A673 (cell line): ENCODE data around the gene ZNF385B. TPM values are rescaled to one million over a fixed set of nuclear protein-coding genes. Genes with fewer than 3 reads are reported as not detected.

ENCODE experiments used
- BruUV-seq: library from RNA; stranded (reverse); fragments of 400-500 nt; replicated peaks from 2 replicates; lab custom pipeline; 2021; lab: Mats Ljungman, UMichigan
- CTCF ChIA-PET: fragments of 300-600 bp; sonication (Branson Sonifier 250); formaldehyde crosslinking; loops from one replicate; lab custom pipeline; 2022; ENCODE audit warnings: antibody characterized with exemption; lab: Charles Lee
- POLR2A ChIA-PET: fragments of 300-600 bp; sonication (Branson Sonifier 250); formaldehyde crosslinking; loops from one replicate; lab custom pipeline; 2022; ENCODE audit warnings: antibody characterized with exemption; ENCODE audit not compliant: low non-redundant PET; lab: Charles Lee
- DNase-seq: peaks from one replicate; pipeline ENCODE4 v3.0.0-alpha.2; 2015; ENCODE audit warnings: low spot score
- H3K27ac ChIP-seq: fragments of 200-600 bp; sonication (generic); 2 replicates; pipeline ENCODE4 v1.5.1; 2016; ENCODE audit warnings: mixed run types, low read depth, mild to moderate bottlenecking, mixed read lengths, antibody characterized with exemption, low read length; ENCODE audit not compliant: poor library complexity, severe bottlenecking
- H3K27me3 ChIP-seq: fragments of 200-600 bp; sonication (generic); replicated peaks from 2 replicates; pipeline ENCODE4 v1.6.1; 2017; ENCODE audit warnings: mixed run types, low read depth, mild to moderate bottlenecking, mixed read lengths, antibody characterized with exemption, low read length; ENCODE audit not compliant: insufficient read depth, poor library complexity
- H3K36me3 ChIP-seq: fragments of 200-600 bp; sonication (generic); 2 replicates; pipeline ENCODE4 v1.6.1; 2016; ENCODE audit warnings: mixed run types, mild to moderate bottlenecking, mixed read lengths, antibody characterized with exemption, low read length; ENCODE audit not compliant: insufficient read depth, poor library complexity, severe bottlenecking
- H3K4me1 ChIP-seq: fragments of 200-600 bp; sonication (generic); 2 replicates; pipeline ENCODE4 v1.6.1; 2017; ENCODE audit warnings: mixed run types, mild to moderate bottlenecking, mixed read lengths, antibody characterized with exemption, low read length; ENCODE audit not compliant: insufficient read depth, poor library complexity, severe bottlenecking
- H3K4me3 ChIP-seq: fragments of 200-600 bp; sonication (generic); 2 replicates; pipeline ENCODE4 v1.5.1; 2016; ENCODE audit warnings: low read depth, mixed run types, mild to moderate bottlenecking, mixed read lengths, low read length; ENCODE audit not compliant: poor library complexity, severe bottlenecking
- H3K9me3 ChIP-seq: fragments of 200-600 bp; sonication (generic); 2 replicates; pipeline ENCODE4 v1.6.1; 2016; ENCODE audit warnings: mixed run types, low read depth, mild to moderate bottlenecking, mixed read lengths, antibody characterized with exemption, low read length; ENCODE audit not compliant: poor library complexity, severe bottlenecking
- EZH2 ChIP-seq: fragments of 200-600 bp; sonication (generic); IDR thresholded peaks from 2 replicates; pipeline ENCODE4 v1.6.1; 2017; ENCODE audit warnings: borderline replicate concordance, low read depth, mild to moderate bottlenecking, mixed read lengths, antibody characterized with exemption, low read length; ENCODE audit not compliant: poor library complexity, severe bottlenecking
- intact Hi-C: fragments of 100-400 bp; cut with micrococcal nuclease; formaldehyde crosslinking; loops from one replicate; pipeline ENCODE4 v1.10.0; 2022; ENCODE audit not compliant: unreplicated experiment
- total RNA-seq: library from RNA; stranded (reverse); gene quantifications from 2 replicates; pipeline ENCODE4 v1.2.3, GENCODE V29; 2021
- TF ChIP-seq, protein P1 (sequence below): fragments of 300-800, 200-600 bp; sonication (generic); conservative IDR thresholded peaks from 2 replicates; pipeline ENCODE4 v1.5.1; 2017; ENCODE audit warnings: low read depth, mild to moderate bottlenecking, antibody characterized with exemption, low read length, moderate library complexity, mixed read lengths

Gene ZNF385B
- total RNA-seq, 1 experiment from 2014 or later: not detected

DNA sequence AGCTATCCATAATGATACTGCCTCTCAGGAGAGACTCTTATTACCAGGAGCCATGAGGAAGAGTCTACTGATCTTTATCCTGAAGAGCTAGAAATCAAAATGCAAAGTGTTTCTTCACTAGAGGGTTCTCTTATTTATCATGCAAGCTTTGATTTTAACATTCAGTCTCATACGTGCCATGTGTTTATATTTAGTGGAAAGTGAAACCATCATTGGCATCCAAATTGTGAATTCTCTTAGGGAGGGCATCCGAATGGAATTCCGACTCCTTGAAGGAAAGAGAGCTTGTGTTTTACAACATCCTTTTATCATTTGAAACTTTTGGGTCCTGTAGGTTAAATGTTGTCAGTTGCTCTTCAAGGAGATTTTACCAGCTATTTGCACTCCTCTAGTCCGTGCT is 426.4 kb downstream of the ZNF385B start:
- DNase-seq: no peak
- H3K27ac ChIP-seq: no peak overlapping the region
- intact Hi-C loops: no loop called here
- no peaks in the 10 kb centered on the region for H3K4me1 ChIP-seq
- TF ChIP-seq, protein P1, sequence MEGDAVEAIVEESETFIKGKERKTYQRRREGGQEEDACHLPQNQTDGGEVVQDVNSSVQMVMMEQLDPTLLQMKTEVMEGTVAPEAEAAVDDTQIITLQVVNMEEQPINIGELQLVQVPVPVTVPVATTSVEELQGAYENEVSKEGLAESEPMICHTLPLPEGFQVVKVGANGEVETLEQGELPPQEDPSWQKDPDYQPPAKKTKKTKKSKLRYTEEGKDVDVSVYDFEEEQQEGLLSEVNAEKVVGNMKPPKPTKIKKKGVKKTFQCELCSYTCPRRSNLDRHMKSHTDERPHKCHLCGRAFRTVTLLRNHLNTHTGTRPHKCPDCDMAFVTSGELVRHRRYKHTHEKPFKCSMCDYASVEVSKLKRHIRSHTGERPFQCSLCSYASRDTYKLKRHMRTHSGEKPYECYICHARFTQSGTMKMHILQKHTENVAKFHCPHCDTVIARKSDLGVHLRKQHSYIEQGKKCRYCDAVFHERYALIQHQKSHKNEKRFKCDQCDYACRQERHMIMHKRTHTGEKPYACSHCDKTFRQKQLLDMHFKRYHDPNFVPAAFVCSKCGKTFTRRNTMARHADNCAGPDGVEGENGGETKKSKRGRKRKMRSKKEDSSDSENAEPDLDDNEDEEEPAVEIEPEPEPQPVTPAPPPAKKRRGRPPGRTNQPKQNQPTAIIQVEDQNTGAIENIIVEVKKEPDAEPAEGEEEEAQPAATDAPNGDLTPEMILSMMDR: no peak
- TF ChIP-seq EZH2: no peak
- no TSS peak for BruUV-seq
- ChIA-PET CTCF (no interaction called here), POLR2A (interaction anchor here (0.7 kb wide), 1 partner anchor 465 kb away, joined by 3 read pairs; no protein-coding TSS in a partner anchor)
- H3K4me3 ChIP-seq: no peak overlapping the region
- no peaks in the 10 kb centered on the region for H3K36me3 ChIP-seq
- no peaks in the 10 kb centered on the region for H3K9me3 ChIP-seq
- H3K27me3 ChIP-seq: peaks cover 5% of the 10 kb centered on the region

DNA sequence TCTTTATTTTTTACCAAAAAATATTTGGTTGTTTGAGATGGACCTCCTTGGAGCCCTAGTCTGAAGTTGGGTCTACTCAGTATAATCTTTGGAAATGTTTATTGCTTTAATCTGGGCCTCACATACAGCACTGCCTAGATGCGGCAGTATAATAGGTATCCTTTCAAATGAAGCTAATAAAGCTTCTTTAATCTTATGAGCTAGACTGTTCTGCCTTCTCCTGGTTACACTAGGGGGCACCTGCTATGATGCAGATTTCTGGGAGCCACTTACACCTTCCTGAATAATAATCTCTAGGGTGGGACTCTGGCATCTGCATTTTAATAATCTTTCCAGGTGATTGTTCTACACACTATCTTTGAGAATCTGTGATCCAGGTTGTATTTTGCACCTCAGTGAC is 427.1 kb downstream of the ZNF385B start:
- no peak overlapping the region for H3K4me3 ChIP-seq
- H3K36me3 ChIP-seq: no peaks in the 10 kb centered on the region
- DNase-seq: no peak
- ChIA-PET POLR2A (no interaction called here), CTCF (no interaction called here)
- H3K27me3 ChIP-seq: peaks cover 7% of the 10 kb centered on the region
- no TSS peak for BruUV-seq
- H3K27ac ChIP-seq: no peak overlapping the region
- intact Hi-C loops: no loop called here
- TF ChIP-seq EZH2: no peak
- TF ChIP-seq, protein P1: no peak
- H3K9me3 ChIP-seq: no peaks in the 10 kb centered on the region
- H3K4me1 ChIP-seq: no peaks in the 10 kb centered on the region

DNA sequence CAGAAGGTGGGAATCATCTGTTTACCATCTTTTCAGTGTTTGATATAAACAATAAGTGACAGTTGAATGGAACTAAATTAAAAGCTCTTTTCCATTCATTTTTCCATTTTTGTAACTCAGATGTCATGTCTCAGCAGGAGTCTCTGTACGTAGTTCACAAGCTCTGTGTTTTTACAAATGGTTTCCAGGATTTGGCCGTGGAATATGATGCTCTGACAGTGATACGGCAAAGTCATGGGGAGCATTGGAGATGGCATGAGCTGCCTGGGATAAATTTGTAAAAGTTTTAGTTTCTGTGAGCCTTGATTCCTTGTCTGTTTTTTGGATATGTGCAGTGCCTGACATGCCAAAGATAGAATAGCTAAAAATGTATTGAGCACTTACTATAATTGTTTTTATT is 428.7 kb downstream of the ZNF385B start:
- no TSS peak for BruUV-seq

More for the DNA sequence above, 428.7 kb downstream of the ZNF385B start:
- H3K4me1 ChIP-seq: no peaks in the 10 kb centered on the region
- no peaks in the 10 kb centered on the region for H3K9me3 ChIP-seq
- H3K36me3 ChIP-seq: no peaks in the 10 kb centered on the region
- no peak overlapping the region for H3K27ac ChIP-seq
- CTCF ChIA-PET: no interaction called here
- intact Hi-C loops: no loop called here
- H3K27me3 ChIP-seq: peaks cover 10% of the 10 kb centered on the region
- no peak overlapping the region for H3K4me3 ChIP-seq
- POLR2A ChIA-PET: no interaction called here
- TF ChIP-seq, protein P1: no peak
- no peak for TF ChIP-seq EZH2
- no peak for DNase-seq
